WTC11 (cell line): Measurements from ENCODE around the gene CST9L. TPM values are rescaled to one million over a fixed set of nuclear protein-coding genes. Genes with fewer than 3 reads are reported as not detected.

ENCODE experiments used
- ATAC-seq: fragments of 200-7000 bp; cut with Tn5 transposase; 2 replicates; pipeline ENCODE4 v1.10.0; 2021; ENCODE audit warnings: mild to moderate bottlenecking, moderate library complexity
- CTCF ChIA-PET: fragments of 300-600 bp; sonication (Branson Sonifier 250); formaldehyde crosslinking; loops from one replicate; lab custom pipeline; 2021; ENCODE audit warnings: antibody characterized with exemption; lab: Charles Lee
- POLR2A ChIA-PET: fragments of 350-600 bp; sonication (Branson Sonifier 250); formaldehyde crosslinking; loops from one replicate; lab custom pipeline; 2021; ENCODE audit warnings: antibody characterized with exemption; lab: Charles Lee
- DNase-seq: peaks from one replicate; pipeline ENCODE4 v3.0.0; 2021; ENCODE audit warnings: low spot score
- H3K27ac Mint-ChIP-seq: 2 replicates; pipeline ENCODE4 v1.8.0; 2021; ENCODE audit warnings: mixed read lengths
- H3K27me3 Mint-ChIP-seq: 2 replicates; pipeline ENCODE4 v1.8.0; 2021; ENCODE audit warnings: low read depth, mild to moderate bottlenecking, moderate library complexity, mixed read lengths
- H3K36me3 Mint-ChIP-seq: 2 replicates; pipeline ENCODE4 v1.8.0; 2021; ENCODE audit warnings: mixed read lengths
- H3K4me1 Mint-ChIP-seq: 2 replicates; pipeline ENCODE4 v1.8.0; 2022; ENCODE audit warnings: mixed read lengths
- H3K4me3 Mint-ChIP-seq: 2 replicates; pipeline ENCODE4 v1.8.0; 2021; ENCODE audit warnings: mild to moderate bottlenecking, moderate library complexity, mixed read lengths
- H3K9me3 Mint-ChIP-seq: 2 replicates; pipeline ENCODE4 v1.8.0; 2021; ENCODE audit warnings: mixed read lengths
- ATF3 ChIP-seq: sonication (generic); formaldehyde crosslinking; conservative IDR thresholded peaks from 2 replicates; pipeline ENCODE4 v1.8.1; 2022; ENCODE audit warnings: mild to moderate bottlenecking, missing genetic modification reagents
- CBFB ChIP-seq: sonication (generic); formaldehyde crosslinking; IDR thresholded peaks from 2 replicates; pipeline ENCODE4 v1.8.1; 2022; ENCODE audit warnings: mild to moderate bottlenecking, low read depth, missing genetic modification reagents
- CREB1 ChIP-seq: sonication (generic); formaldehyde crosslinking; IDR thresholded peaks from 2 replicates; pipeline ENCODE4 v1.8.0; 2023; ENCODE audit warnings: mild to moderate bottlenecking, missing genetic modification reagents
- CTCF ChIP-seq: fragments of 200-600 bp; IDR thresholded peaks from 2 replicates; pipeline ENCODE4 v1.8.0; 2022; ENCODE audit warnings: antibody characterized with exemption
- FOXJ3 ChIP-seq: sonication (generic); formaldehyde crosslinking; IDR thresholded peaks from 2 replicates; pipeline ENCODE4 v1.9.0; 2021; ENCODE audit warnings: missing genetic modification reagents, mild to moderate bottlenecking, borderline replicate concordance
- IRF1 ChIP-seq: sonication (generic); formaldehyde crosslinking; IDR thresholded peaks from 2 replicates; pipeline ENCODE4 v1.8.0; 2023; ENCODE audit warnings: missing genetic modification reagents
- MAX ChIP-seq: sonication (generic); formaldehyde crosslinking; IDR thresholded peaks from 2 replicates; pipeline ENCODE4 v1.8.0; 2022; ENCODE audit warnings: mild to moderate bottlenecking, missing genetic modification reagents
- MXD4 ChIP-seq: fragments of 250-450 bp; sonication (Bioruptor Pico); IDR thresholded peaks from 2 replicates; pipeline ENCODE4 v1.8.0; 2021; ENCODE audit warnings: mild to moderate bottlenecking, moderate library complexity, borderline replicate concordance
- NR1H2 ChIP-seq: sonication (generic); formaldehyde crosslinking; IDR thresholded peaks from 2 replicates; pipeline ENCODE4 v1.9.0; 2021; ENCODE audit warnings: mild to moderate bottlenecking, moderate library complexity, missing genetic modification reagents
- NR3C1 ChIP-seq: sonication (generic); formaldehyde crosslinking; conservative IDR thresholded peaks from 2 replicates; pipeline ENCODE4 v1.8.1; 2023; ENCODE audit warnings: low read depth, mild to moderate bottlenecking, missing genetic modification reagents
- PRRX2 ChIP-seq: fragments of 250-450 bp; sonication (Bioruptor Pico); IDR thresholded peaks from 2 replicates; pipeline ENCODE4 v1.8.0; 2021; ENCODE audit warnings: mild to moderate bottlenecking
- TP53 ChIP-seq: sonication (generic); formaldehyde crosslinking; IDR thresholded peaks from 2 replicates; pipeline ENCODE4 v1.8.1; 2023; ENCODE audit warnings: mild to moderate bottlenecking, missing genetic modification reagents
- USF1 ChIP-seq: sonication (generic); formaldehyde crosslinking; IDR thresholded peaks from 2 replicates; pipeline ENCODE4 v1.8.0; 2022; ENCODE audit warnings: mild to moderate bottlenecking, missing genetic modification reagents
- USF2 ChIP-seq: sonication (generic); formaldehyde crosslinking; IDR thresholded peaks from 2 replicates; pipeline ENCODE4 v1.8.1; 2023; ENCODE audit warnings: mild to moderate bottlenecking, missing genetic modification reagents, moderate library complexity
- ZNF317 ChIP-seq: sonication (generic); formaldehyde crosslinking; IDR thresholded peaks from 2 replicates; pipeline ENCODE4 v1.8.1; 2023; ENCODE audit warnings: low read depth, mild to moderate bottlenecking, moderate library complexity, missing genetic modification reagents, borderline replicate concordance
- ZNF416 ChIP-seq: fragments of 250-450 bp; sonication (Bioruptor Pico); IDR thresholded peaks from 2 replicates; pipeline ENCODE4 v1.9.0; 2021; ENCODE audit warnings: mild to moderate bottlenecking, inconsistent platforms
- ZNF512 ChIP-seq: sonication (generic); formaldehyde crosslinking; IDR thresholded peaks from 2 replicates; pipeline ENCODE4 v1.8.1; 2022; ENCODE audit warnings: missing genetic modification reagents, borderline replicate concordance
- ZNF532 ChIP-seq: fragments of 250-450 bp; sonication (Bioruptor Pico); IDR thresholded peaks from 2 replicates; pipeline ENCODE4 v1.9.0; 2021; ENCODE audit warnings: mild to moderate bottlenecking, borderline replicate concordance
- total RNA-seq: library from RNA; stranded (reverse); gene quantifications from 3 replicates; pipeline ENCODE4 v1.2.3, GENCODE V29; 2021

CST9L gene
- total RNA-seq, 1 experiment from 2014 or later: not detected

- CTCF ChIA-PET: no interaction called here
- 0 out of 2 replicates have a peak, but pooled peaks cover 3% of the 10 kb centered on the region for H3K9me3 Mint-ChIP-seq
Observed at GRCh38 chr20:23598481-23598880, 30.2 kb upstream of the CST9L start.

GRCh38 chr20:23596579-23597250 is 28.4 kb upstream of the CST9L start:
- no peaks in the 10 kb centered on the region; the same call in 1 of the 2 replicates for H3K27me3 Mint-ChIP-seq
- H3K4me1 Mint-ChIP-seq: peaks cover 29% of the 10 kb centered on the region
- no peak overlapping the region for H3K4me3 Mint-ChIP-seq
- 0 out of 2 replicates have a peak, but pooled peaks cover 3% of the 10 kb centered on the region for H3K36me3 Mint-ChIP-seq
- DNase-seq: no peak
- no peak for ATAC-seq
- H3K9me3 Mint-ChIP-seq: 0 out of 2 replicates have a peak, but pooled peaks cover 3% of the 10 kb centered on the region
- ChIA-PET CTCF (no interaction called here), POLR2A (no interaction called here)
- no peak overlapping the region for H3K27ac Mint-ChIP-seq
- no peak for TF ChIP-seq ZNF317 (CRISPR knock-in tag)
- TF ChIP-seq CREB1 (CRISPR knock-in tag): no peak
- no peak for TF ChIP-seq IRF1
- TF ChIP-seq MXD4: no peak
- TF ChIP-seq NR1H2 (CRISPR knock-in tag): no peak
- TF ChIP-seq USF2 (CRISPR knock-in tag): no peak
- TF ChIP-seq MAX (CRISPR knock-in tag): no peak
- TF ChIP-seq ZNF416 (CRISPR knock-in tag): no peak
- no peak for TF ChIP-seq USF1 (CRISPR knock-in tag)
- no peak for TF ChIP-seq ZNF532 (CRISPR knock-in tag)
- TF ChIP-seq PRRX2 (CRISPR knock-in tag): no peak
- no peak for TF ChIP-seq NR3C1 (CRISPR knock-in tag)
- no peak for TF ChIP-seq CBFB (CRISPR knock-in tag)
- TF ChIP-seq ATF3: no peak
- TF ChIP-seq FOXJ3 (CRISPR knock-in tag): no peak

More at GRCh38 chr20:23598481-23598880, 30.2 kb upstream of the CST9L start:
- no peak for TF ChIP-seq TP53 (CRISPR knock-in tag)
- TF ChIP-seq CTCF: no peak
- TF ChIP-seq FOXJ3 (CRISPR knock-in tag): no peak
- no peak for TF ChIP-seq ZNF512 (CRISPR knock-in tag)
- POLR2A ChIA-PET: no interaction called here
- Mint-ChIP-seq H3K27ac (no peak overlapping the region), H3K36me3 (0 out of 2 replicates have a peak, but pooled peaks cover 3% of the 10 kb centered on the region), H3K4me3 (no peak overlapping the region), H3K4me1 (peaks cover 36% of the 10 kb centered on the region), H3K27me3 (peaks cover 6% of the 10 kb centered on the region; the same call in 1 of the 2 replicates)
- ATAC-seq: no peak
- DNase-seq: no peak
